Keratinocyte (primary cell): ENCODE results near the gene CPEB2.

Experiments
- EZH2 ChIP-seq: IDR thresholded peaks from one replicate; pipeline ENCODE4 v1.6.1; 2012; ENCODE audit warnings: inconsistent platforms, mild to moderate bottlenecking, low read length, moderate library complexity
- TF ChIP-seq, protein P1 (sequence below), 3 experiments: IDR thresholded peaks in 1 of 3; conservative IDR thresholded peaks in 1 of 3; optimal IDR thresholded peaks in 1 of 3; 2 replicates in 2 of 3; 3 replicates in 1 of 3; pipeline versions ENCODE3 to v1.5.1; 2011; ENCODE audit warnings: low read length in 3 of 3, mild to moderate bottlenecking in 3 of 3, moderate library complexity in 2 of 3, control low read depth in 1 of 3, inconsistent platforms in 1 of 3; ENCODE audit not compliant: insufficient read depth in 2 of 3; ENCODE audit errors: extremely low read depth in 1 of 3

GRCh38 chr4:15001869-15002658 lies at the start of gene CPEB2:
- TF ChIP-seq, protein P1, sequence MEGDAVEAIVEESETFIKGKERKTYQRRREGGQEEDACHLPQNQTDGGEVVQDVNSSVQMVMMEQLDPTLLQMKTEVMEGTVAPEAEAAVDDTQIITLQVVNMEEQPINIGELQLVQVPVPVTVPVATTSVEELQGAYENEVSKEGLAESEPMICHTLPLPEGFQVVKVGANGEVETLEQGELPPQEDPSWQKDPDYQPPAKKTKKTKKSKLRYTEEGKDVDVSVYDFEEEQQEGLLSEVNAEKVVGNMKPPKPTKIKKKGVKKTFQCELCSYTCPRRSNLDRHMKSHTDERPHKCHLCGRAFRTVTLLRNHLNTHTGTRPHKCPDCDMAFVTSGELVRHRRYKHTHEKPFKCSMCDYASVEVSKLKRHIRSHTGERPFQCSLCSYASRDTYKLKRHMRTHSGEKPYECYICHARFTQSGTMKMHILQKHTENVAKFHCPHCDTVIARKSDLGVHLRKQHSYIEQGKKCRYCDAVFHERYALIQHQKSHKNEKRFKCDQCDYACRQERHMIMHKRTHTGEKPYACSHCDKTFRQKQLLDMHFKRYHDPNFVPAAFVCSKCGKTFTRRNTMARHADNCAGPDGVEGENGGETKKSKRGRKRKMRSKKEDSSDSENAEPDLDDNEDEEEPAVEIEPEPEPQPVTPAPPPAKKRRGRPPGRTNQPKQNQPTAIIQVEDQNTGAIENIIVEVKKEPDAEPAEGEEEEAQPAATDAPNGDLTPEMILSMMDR (optimal IDR thresholded peaks at IDR 0.05 in 1 of 3, IDR thresholded peaks at IDR 0.05 in 1 of 3, conservative IDR thresholded peaks at IDR 0.05 in 1 of 3; ENCODE audit: extremely low read depth in 1 of 3, insufficient read depth in 2 of 3, low read length in 3 of 3), result no peak
- TF ChIP-seq EZH2, result no peak
